Endothelial cell of umbilical vein (primary cell): Measurements from ENCODE around the gene BCL11A. TPM values are rescaled to one million over a fixed set of nuclear protein-coding genes. Genes with fewer than 3 reads are reported as not detected.

Source experiments
- BruUV-seq: library from RNA; stranded (reverse); fragments of 400-500 nt; replicated peaks from 2 replicates; lab custom pipeline; 2021; lab: Mats Ljungman, UMichigan
- CTCF ChIA-PET: fragments of 300-600, 350-600 bp; sonication (Branson Sonifier 250); formaldehyde crosslinking; loops from one replicate; lab custom pipeline; 2021; ENCODE audit warnings: antibody characterized with exemption, inconsistent platforms; lab: Charles Lee
- POLR2A ChIA-PET: fragments of 300-600, 350-600 bp; sonication (Branson Sonifier 250); formaldehyde crosslinking; loops from one replicate; lab custom pipeline; 2021; ENCODE audit warnings: antibody characterized with exemption, inconsistent platforms; lab: Charles Lee
- DNase-seq: peaks from one replicate; pipeline ENCODE4 v3.0.0-alpha.2; 2011; ENCODE audit warnings: low read depth, low spot score
- FAIRE-seq: peaks from 2 replicates; lab custom pipeline; 2011; peaks lifted over from hg19 to GRCh38; lab: Jason Lieb, UNC
- H2AFZ ChIP-seq: 2 replicates; pipeline ENCODE4 v1.6.0; 2012; ENCODE audit warnings: low read depth, low read length, control low read depth, inconsistent platforms
- H3K27ac ChIP-seq: 2 replicates; pipeline ENCODE4 v1.5.1; 2011; ENCODE audit warnings: low read depth, mild to moderate bottlenecking, control low read depth, low read length, moderate library complexity; ENCODE audit not compliant: insufficient read depth
- H3K27me3 ChIP-seq, 2 experiments: 2 replicates each; pipeline versions ENCODE4 v1.6.0 to v1.6.1; 2011; ENCODE audit warnings: low read length in 2 of 2, mixed read lengths in 1 of 2; ENCODE audit not compliant: control insufficient read depth in 2 of 2, insufficient read depth in 2 of 2
- H3K36me3 ChIP-seq, 2 experiments: 2 replicates in 1 of 2; 3 replicates in 1 of 2; pipeline ENCODE4 v1.5.1; 2011; ENCODE audit warnings: low read length in 2 of 2, mild to moderate bottlenecking in 1 of 2, moderate library complexity in 1 of 2; ENCODE audit not compliant: control insufficient read depth in 2 of 2, insufficient read depth in 2 of 2; ENCODE audit errors: extremely low read depth in 1 of 2
- H3K4me1 ChIP-seq: 3 replicates; pipeline ENCODE4 v1.5.1; 2011; ENCODE audit warnings: mild to moderate bottlenecking, low read length; ENCODE audit not compliant: control insufficient read depth, insufficient read depth; ENCODE audit errors: extremely low read depth
- H3K4me2 ChIP-seq: 2 replicates; pipeline ENCODE4 v1.6.1; 2011; ENCODE audit warnings: low read length, control low read depth, mixed read lengths; ENCODE audit not compliant: insufficient read depth
- H3K4me3 ChIP-seq, 3 experiments: fragments of 200-600 bp in 1 of 3; sonication (generic), shearing (Covaris generic) in 1 of 3; replicated peaks in 1 of 3; 2 replicates each; pipeline ENCODE4 v1.5.1; 2011 to 2016; ENCODE audit warnings: control low read depth in 3 of 3, low read length in 3 of 3, mild to moderate bottlenecking in 2 of 3, inconsistent platforms in 1 of 3, low read depth in 1 of 3, moderate library complexity in 1 of 3; ENCODE audit not compliant: insufficient read depth in 1 of 3
- H3K79me2 ChIP-seq: 2 replicates; pipeline ENCODE4 v1.6.0; 2012; ENCODE audit warnings: low read length, inconsistent platforms; ENCODE audit not compliant: control insufficient read depth, insufficient read depth
- H3K9ac ChIP-seq: replicated peaks from 2 replicates; pipeline ENCODE3; 2011; ENCODE audit warnings: low read length, control low read depth; ENCODE audit not compliant: insufficient read depth; ENCODE audit errors: extremely low read depth
- H3K9me1 ChIP-seq: replicated peaks from 3 replicates; pipeline ENCODE4 v1.6.0; 2011; ENCODE audit warnings: mild to moderate bottlenecking, low read length; ENCODE audit not compliant: control insufficient read depth, insufficient read depth; ENCODE audit errors: extremely low read depth
- H3K9me3 ChIP-seq: replicated peaks from 2 replicates; pipeline ENCODE4 v1.5.1; 2012; ENCODE audit warnings: low read length, inconsistent platforms; ENCODE audit not compliant: control insufficient read depth, insufficient read depth
- H4K20me1 ChIP-seq: replicated peaks from 2 replicates; pipeline ENCODE3; 2011; ENCODE audit warnings: mild to moderate bottlenecking, low read length; ENCODE audit not compliant: control insufficient read depth, insufficient read depth; ENCODE audit errors: extremely low read depth
- EZH2 ChIP-seq: IDR thresholded peaks from 2 replicates; pipeline ENCODE4 v1.6.1; 2012; ENCODE audit warnings: borderline replicate concordance, low read depth, mild to moderate bottlenecking, moderate library complexity, low read length, inconsistent platforms; ENCODE audit not compliant: severe bottlenecking
- FOS ChIP-seq: IDR thresholded peaks from 2 replicates; pipeline ENCODE4 v1.6.1; 2011; ENCODE audit warnings: mild to moderate bottlenecking, low read length, moderate library complexity, borderline replicate concordance; ENCODE audit not compliant: insufficient read depth
- GATA2 ChIP-seq: IDR thresholded peaks from 2 replicates; pipeline ENCODE4 v1.7.0; 2011; ENCODE audit warnings: low read depth, mild to moderate bottlenecking, moderate library complexity, mixed read lengths, low read length; ENCODE audit not compliant: insufficient read length, insufficient read depth
- JUN ChIP-seq: IDR thresholded peaks from 2 replicates; pipeline ENCODE4 v1.6.1; 2011; ENCODE audit warnings: borderline replicate concordance, low read depth; ENCODE audit not compliant: insufficient read length, insufficient read depth
- MYC ChIP-seq: IDR thresholded peaks from one replicate; pipeline ENCODE4 v1.6.1; 2011; ENCODE audit warnings: mild to moderate bottlenecking, low read depth, low read length
- POLR2A ChIP-seq: IDR thresholded peaks from 2 replicates; pipeline ENCODE4 v1.6.1; 2012; ENCODE audit warnings: low read depth, mild to moderate bottlenecking, control low read depth, low read length
- POLR2AphosphoS5 ChIP-seq: IDR thresholded peaks from 2 replicates; pipeline ENCODE4 v1.6.1; 2012; ENCODE audit warnings: low read depth, mild to moderate bottlenecking, control low read depth, low read length, moderate library complexity; ENCODE audit not compliant: insufficient read depth
- dilution Hi-C: fragments of 300-500 bp; cut with MboI; formaldehyde crosslinking; loops from one replicate; pipeline ENCODE4 v1.15.0; 2019; ENCODE audit warnings: low sequenced_read_pairs; ENCODE audit not compliant: extremely low pct_ligation_motif_present
- intact Hi-C: fragments of 100-400 bp; cut with micrococcal nuclease; formaldehyde crosslinking; loops from one replicate; pipeline ENCODE4 v1.10.0; 2022
- polyA plus RNA-seq, 4 experiments: library from polyadenylated mRNA; depleted of rRNA in 3 of 4; stranded (reverse) in 3 of 4; unstranded in 1 of 4; fragments of >200 nt; gene quantifications; 2 replicates each; pipeline versions ENCODE4 v1.2.1 to v1.2.3, GENCODE V29; 2011 to 2012; ENCODE audit warnings: missing spikeins in 1 of 4
- total RNA-seq: library from RNA; stranded (reverse); gene quantifications from 2 replicates; pipeline ENCODE4 v1.2.3, GENCODE V29; 2021
- TF ChIP-seq, protein P1 (sequence below), 2 donors: IDR thresholded peaks; 1 replicate in 1 of 2; 2 replicates in 1 of 2; pipeline ENCODE4 v1.5.1; 2011; ENCODE audit warnings: low read length in 2 of 2, mild to moderate bottlenecking in 2 of 2, moderate library complexity in 2 of 2, control low read depth in 1 of 2, inconsistent platforms in 1 of 2, low read depth in 1 of 2; ENCODE audit not compliant: insufficient read depth in 1 of 2; ENCODE audit errors: extremely low read depth in 1 of 2
- TF ChIP-seq, protein P2 (sequence below): IDR thresholded peaks from 2 replicates; pipeline ENCODE4 v1.6.1; 2011; ENCODE audit not compliant: insufficient read depth, insufficient read length

BCL11A gene
- total and polyA plus RNA-seq, 2 donors (not counting 3 experiments of a cell fraction or from before 2014, with no cell fraction given), result 0.12 to 0.88 TPM

DNA sequence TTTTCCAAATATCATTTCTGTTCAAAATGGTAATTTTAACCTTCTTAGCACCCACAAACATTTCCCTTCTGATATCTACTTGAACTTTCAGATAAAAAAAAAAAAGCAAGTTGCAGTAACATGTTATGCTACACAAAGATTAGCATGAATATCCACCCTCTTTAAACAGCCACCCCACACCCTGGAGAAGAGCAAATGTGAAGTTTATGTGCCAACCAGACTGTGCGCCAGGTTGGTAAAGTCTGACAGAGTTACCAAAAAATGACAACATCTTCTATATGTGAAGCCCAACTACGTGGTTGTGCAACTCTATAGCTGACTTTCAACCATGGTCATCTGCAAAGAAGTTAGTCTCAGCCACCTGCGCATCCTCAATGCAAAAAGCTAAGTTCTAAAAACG is 62.6 kb downstream of the BCL11A start:
- Histone ChIP-seq H3K36me3 (no peaks in the 10 kb centered on the region), H3K27me3 (no peaks in the 10 kb centered on the region), H3K9ac (no peak overlapping the region), H4K20me1 (no peaks in the 10 kb centered on the region), H3K4me2 (no peak overlapping the region), H2AFZ (no peak overlapping the region), H3K9me1 (no peaks in the 10 kb centered on the region), H3K79me2 (no peaks in the 10 kb centered on the region), H3K27ac (no peak overlapping the region), H3K9me3 (no peaks in the 10 kb centered on the region), H3K4me3 (no peak overlapping the region), H3K4me1 (no peaks in the 10 kb centered on the region)
- no peak for TF ChIP-seq JUN
- no peak for TF ChIP-seq MYC
- TF ChIP-seq, protein P1, sequence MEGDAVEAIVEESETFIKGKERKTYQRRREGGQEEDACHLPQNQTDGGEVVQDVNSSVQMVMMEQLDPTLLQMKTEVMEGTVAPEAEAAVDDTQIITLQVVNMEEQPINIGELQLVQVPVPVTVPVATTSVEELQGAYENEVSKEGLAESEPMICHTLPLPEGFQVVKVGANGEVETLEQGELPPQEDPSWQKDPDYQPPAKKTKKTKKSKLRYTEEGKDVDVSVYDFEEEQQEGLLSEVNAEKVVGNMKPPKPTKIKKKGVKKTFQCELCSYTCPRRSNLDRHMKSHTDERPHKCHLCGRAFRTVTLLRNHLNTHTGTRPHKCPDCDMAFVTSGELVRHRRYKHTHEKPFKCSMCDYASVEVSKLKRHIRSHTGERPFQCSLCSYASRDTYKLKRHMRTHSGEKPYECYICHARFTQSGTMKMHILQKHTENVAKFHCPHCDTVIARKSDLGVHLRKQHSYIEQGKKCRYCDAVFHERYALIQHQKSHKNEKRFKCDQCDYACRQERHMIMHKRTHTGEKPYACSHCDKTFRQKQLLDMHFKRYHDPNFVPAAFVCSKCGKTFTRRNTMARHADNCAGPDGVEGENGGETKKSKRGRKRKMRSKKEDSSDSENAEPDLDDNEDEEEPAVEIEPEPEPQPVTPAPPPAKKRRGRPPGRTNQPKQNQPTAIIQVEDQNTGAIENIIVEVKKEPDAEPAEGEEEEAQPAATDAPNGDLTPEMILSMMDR (IDR thresholded peaks at IDR 0.05; ENCODE audit: extremely low read depth in 1 of 2, insufficient read depth in 1 of 2, low read depth in 1 of 2, low read length in 2 of 2), result no peak
- TF ChIP-seq EZH2, result no peak
- TF ChIP-seq, protein P2, sequence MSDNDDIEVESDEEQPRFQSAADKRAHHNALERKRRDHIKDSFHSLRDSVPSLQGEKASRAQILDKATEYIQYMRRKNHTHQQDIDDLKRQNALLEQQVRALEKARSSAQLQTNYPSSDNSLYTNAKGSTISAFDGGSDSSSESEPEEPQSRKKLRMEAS, result no peak
- no peak for TF ChIP-seq GATA2
- TF ChIP-seq POLR2AphosphoS5, result no peak
- TF ChIP-seq POLR2A, result no peak
- no peak for TF ChIP-seq FOS
- intact Hi-C loops (no loop called here), dilution Hi-C loops (no loop called here)
- ChIA-PET POLR2A (no interaction called here), CTCF (no interaction called here)
- FAIRE-seq (no peak), DNase-seq (no peak)
- BruUV-seq, result no TSS peak
